HG03095 (cell line): Measurements from ENCODE around the gene MAB21L2.

Experiments used
- ATAC-seq: cut with Tn5 transposase; IDR thresholded peaks from one replicate; pipeline ENCODE4 v1.9.1; 2021; ENCODE audit warnings: moderate library complexity; ENCODE audit not compliant: unreplicated experiment

The MAB21L2 gene

DNA sequence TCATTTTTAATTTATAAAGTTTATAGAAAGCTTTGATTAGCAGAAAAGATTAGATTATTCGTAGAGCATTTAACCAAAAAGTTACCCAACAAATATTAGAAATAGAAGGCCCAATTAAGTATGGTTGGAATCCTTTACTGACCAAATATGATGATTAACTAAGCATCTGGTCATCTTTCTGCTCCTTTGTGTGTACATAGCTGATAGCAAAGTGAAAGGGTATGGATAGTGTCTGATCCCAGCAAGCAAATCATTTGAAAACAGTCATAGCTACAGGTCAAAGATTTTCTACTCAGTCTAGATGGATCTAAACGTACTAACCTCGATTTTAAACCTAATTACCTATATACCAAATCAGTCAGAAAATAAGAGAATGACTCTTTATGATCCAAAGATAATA lies 7.3 kb upstream of the MAB21L2 start:
- ATAC-seq, result no peak

DNA sequence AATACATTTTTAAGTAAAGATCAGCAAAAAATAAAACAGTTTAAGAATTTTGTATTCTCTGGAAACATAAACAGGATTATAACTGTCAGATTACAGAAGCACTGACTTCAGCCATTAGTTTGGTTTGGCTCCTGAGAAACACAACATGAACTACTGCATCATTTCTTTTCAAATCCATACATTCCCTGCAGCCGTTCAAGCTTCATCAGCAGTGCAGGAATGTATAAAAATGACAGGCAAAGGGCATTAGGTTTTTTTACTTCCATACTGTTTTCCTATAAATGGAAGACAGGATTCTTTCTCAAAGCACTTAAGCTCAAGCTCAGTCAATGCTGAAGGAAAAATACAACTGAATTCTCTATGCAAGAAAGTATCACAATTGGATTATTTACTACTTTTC lies 4.2 kb upstream of the MAB21L2 start:
- ATAC-seq, result no peak

DNA sequence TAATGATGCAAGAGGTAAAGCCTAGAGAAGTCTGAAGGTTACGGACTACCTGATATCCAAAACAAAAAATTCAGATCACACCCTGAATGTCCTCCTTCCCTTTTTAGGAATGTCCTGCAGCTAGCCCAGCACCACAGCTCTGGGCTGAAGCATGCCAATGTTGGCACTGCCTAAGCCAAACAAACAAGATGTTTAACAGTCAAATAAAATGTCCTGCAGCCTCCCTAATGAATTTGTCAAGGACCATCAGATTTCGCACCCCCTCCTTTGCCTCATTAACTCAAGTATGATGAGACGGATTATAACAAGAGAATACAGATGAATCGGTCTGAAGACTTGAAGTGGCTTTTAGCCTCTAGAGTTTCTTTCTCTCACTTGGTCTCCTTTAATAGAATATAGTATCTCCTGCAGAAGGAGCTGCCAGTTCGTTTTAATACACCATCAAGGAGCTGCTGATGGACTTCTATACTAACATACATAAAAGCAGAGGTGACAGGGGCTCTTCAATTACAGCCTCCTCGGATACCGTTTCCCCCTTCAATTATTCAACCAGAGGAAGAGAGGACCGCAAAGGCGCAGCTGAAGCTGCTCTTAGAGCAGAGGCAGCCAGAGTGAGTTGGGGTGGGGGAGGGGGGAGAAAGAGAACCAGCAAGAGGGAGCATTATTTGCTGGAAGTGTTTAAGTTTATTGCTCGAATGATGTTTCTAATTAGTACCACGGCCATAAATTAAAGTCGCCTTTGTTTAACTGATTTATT lies 3.0 kb upstream of the MAB21L2 start:
- ATAC-seq, result no peak

DNA sequence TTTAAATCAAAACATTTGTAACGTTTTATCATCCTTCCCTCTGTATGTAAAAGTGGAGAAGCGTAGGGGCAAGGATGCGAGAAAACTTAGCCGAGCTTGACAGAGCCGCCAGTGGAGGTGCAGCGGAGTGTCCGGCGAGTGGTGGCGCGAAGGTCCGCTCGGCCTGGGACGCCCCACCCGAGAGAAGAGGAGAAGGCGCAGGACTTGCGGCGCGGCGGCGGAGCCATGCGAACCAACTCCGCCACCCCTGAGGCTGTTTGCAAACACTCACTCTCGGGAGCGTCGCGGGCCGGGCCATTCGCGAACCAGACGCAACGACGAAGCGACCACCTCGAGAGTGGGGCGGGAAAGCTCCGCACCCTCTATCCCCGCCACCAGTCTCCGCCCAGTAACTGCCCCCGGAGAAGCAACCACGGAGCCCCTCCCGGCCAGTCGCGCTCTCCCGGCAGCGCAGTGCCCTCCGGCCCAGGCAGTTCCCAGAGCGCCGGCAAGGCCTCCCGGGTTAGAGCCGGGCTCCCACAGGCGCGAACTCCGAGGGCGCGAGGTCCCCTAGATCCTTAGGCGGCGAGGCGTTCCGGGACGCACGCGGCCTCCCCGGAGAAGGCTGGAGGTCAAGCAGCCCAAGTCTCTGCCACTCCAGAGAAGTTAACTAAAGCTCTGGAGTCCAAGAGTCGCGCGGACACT lies 2.3 kb upstream of the MAB21L2 start:
- no peak for ATAC-seq

DNA sequence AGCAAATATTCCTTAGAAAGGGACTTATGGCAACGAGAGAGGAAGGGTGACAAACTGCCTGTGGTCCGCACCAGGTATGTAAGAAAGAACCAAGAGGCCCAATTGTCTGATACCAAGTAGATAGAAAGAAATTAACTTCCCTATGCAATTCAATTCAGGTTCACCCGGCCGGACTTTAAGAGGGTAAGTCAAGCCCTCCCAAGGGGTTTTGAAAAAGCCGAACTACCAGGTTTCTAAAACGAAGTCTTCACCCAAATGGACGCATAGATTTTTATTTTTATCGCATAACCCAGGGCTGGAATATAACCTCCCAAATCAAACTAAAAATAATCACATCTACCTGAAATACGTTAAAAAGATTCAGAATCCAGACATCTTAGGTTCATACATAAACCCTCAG lies 1.6 kb upstream of the MAB21L2 start:
- ATAC-seq, result no peak

DNA sequence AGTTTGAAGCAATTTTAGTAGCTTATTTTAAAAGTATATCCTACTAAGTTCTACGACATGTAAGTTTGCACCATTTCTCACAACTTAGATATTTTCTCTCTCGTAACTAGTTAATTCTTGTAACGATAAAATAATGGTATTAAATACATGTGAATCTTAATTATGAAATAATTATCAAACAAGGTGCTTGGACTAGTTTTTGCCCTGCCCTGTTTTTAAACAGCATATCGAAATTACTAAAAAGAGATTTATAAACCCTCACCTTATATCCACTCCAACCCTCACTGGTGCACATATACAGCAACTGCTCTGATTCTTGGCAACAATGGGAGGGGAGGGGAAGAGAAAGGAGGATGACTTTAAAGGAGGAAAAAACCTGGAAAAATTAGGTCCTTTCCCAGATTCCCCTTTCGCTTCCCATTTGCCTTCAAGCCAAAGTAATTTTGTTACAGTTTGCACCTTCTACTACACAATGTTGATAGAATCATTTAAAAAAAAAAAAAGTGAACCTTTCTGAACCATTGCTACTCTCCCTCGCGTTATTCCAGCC lies 820 bp upstream of the MAB21L2 start:
- no peak for ATAC-seq

DNA sequence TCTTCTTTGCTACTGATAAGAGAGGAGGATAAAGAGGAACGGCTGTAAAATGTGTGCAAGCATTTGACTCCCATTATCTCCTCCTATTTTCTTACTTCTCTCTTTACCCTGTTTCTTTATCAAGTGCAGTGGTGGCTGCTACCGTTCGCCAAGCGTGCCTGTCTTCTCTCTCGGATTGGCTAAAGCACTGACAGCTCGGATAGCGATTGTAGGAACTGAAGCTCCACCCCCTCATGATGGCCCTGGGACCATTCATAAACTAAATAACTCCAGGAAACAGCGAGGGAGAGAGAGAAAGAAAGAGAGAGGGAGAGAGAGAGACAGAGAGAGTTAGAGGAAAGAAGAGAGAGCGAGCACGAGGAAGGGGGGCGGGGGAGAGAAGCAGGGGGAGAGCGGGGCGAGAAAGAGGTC lies 305 bp upstream of the MAB21L2 start:
- no peak for ATAC-seq

DNA sequence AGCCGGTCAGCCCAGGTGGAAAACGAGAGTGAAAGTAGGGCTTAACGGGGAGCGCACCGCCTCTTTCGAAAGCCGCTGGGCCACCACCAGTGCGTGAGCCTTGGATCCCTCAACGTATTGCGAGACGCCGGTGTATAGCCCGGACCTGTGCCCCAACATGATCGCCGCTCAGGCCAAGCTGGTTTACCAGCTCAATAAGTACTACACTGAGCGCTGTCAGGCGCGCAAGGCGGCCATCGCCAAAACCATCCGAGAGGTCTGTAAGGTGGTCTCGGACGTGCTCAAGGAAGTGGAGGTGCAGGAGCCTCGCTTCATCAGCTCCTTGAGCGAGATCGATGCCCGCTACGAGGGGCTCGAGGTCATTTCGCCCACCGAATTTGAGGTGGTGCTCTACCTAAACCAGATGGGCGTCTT lies 929 bp downstream of the MAB21L2 start:
- no peak for ATAC-seq

DNA sequence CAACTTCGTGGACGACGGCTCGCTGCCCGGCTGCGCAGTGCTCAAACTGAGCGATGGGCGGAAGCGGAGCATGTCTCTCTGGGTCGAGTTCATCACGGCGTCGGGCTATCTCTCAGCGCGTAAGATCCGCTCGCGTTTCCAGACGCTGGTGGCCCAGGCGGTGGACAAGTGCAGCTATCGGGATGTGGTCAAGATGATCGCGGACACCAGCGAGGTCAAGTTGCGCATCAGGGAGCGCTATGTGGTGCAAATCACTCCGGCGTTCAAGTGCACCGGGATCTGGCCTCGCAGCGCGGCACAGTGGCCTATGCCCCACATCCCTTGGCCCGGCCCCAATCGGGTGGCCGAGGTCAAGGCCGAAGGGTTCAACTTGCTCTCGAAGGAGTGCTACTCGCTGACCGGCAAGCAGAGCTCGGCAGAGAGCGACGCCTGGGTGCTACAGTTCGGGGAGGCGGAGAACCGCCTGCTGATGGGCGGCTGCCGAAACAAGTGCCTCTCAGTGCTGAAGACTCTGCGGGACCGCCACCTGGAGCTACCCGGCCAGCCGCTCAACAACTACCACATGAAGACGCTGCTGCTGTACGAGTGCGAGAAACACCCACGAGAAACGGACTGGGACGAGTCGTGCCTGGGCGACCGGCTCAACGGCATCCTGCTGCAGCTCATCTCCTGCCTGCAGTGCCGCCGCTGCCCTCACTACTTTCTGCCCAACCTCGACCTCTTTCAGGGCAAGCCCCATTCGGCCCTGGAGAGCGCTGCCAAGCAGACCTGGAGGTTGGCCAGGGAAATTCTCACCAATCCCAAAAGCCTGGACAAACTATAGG lies 1.5 kb downstream of the MAB21L2 start:
- ATAC-seq, result no peak

DNA sequence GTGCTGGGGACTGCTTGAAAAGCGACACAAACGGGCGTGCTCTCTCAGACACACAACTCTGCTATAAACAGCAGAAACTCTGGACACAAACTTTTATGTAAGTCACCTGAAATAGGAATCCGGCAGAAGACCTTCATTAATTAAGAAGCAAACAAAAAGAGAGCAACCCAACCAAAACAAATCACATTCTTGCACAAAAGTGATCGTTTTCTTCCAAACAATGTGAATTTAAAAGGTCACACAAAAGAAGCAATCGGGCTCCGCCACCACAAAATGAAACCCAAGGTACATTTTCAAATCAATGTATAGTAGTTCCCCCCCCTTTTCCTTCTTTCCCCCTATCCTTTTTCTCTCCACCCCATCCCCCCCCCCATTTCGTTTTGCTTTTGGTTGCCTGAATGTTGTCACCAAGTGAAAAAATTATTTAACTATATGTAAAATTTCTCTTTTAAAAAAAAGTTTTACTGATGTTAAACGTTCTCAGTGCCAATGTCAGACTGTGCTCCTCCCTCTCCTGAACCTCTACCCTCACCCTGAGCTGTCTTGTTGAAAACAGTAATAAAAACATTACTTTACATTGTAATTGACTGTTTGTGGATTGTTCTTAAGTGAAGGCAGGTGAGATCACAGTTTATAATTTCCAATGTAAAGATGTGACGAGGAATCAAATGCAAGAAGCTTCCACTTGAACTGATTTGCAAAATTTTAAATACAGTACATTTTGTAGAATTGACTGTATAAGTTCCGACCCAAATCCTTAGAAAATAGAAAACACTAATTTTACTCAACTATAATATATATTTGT lies 2.4 kb downstream of the MAB21L2 start:
- ATAC-seq, result no peak

DNA sequence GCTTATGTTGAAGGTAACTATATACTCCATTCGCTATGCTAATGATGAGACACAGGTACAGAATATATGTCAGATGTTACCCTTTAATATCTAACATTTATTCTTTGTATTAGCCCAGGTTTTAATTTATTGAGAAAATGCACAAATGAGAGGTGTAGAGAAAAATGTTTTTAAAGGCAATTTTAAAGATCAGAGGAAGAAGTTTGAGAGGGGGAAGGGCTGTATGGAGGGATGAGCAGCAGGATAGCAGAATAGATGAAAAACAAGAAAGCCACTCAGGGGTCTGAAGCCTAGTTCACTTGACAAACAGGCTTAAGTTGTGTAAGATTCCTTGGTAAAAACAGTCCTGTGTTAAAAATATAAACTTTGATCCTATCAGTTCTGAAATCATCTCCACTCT lies 3.7 kb downstream of the MAB21L2 start:
- no peak for ATAC-seq

DNA sequence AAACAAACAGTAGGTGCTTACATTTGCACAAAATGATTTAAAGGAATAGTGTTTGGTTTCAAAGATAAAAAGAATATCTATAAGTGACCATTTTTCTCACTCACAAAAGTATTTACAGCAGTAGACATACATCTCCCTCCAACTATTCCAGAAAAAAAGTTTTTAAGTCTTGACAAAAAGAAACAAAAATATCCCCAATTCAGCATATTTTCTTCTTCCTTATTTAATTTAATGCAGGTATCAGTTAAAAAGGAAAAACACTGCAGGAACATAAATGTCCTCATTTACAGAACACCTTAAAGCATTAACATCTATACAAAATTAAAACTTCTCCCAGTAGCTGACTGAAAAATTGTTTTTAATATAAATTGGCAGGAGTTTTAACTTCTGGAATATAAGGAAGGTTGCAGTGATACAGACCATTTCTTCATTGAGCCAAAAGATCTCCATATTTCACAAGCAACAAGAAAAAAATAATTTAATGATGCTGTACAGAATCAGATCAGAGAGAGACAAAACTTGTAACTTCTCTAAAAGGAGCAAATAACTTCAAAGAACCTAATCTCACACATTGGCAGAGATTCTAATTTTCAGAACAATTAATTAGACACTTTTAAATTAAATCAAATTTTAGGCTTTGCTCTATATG lies 4.3 kb downstream of the MAB21L2 start:
- ATAC-seq, result no peak

DNA sequence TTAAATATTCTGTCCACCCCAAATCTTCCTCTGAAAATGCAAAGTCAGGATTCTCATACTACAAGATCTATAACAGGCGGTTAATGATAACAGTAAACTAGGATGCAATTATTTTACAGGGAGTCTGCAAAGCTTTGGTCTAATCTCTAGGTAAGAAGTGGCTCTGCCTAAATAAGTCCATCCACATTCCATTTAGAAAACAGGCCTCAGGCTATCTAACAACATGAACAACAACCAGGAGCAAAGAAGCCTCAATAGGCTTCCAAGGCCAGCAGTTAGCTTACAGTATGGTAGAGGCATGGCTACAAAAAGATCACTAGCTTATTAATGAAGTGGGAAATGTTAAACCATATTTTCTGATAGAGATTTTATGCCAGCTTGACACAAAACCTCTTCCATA lies 6.4 kb downstream of the MAB21L2 start:
- ATAC-seq, result no peak

DNA sequence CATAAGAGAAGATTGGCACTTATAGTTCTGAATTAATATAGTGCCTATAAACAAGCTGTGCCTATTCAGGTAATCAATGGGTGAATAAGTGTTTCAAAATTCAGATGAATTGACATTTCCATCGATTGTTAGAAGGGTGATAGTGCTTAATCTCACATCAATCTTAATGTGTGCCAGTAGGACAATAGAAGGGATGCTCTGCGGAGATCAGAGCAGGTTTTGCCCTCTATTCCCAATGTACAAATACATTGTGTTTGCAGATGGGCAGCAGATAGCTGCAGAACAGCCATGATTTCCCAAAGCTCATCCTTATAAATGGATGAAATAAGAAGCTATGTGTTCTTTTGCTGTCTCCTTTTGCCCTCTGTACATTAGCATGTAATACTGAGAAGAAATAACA lies 7.2 kb downstream of the MAB21L2 start:
- no peak for ATAC-seq

DNA sequence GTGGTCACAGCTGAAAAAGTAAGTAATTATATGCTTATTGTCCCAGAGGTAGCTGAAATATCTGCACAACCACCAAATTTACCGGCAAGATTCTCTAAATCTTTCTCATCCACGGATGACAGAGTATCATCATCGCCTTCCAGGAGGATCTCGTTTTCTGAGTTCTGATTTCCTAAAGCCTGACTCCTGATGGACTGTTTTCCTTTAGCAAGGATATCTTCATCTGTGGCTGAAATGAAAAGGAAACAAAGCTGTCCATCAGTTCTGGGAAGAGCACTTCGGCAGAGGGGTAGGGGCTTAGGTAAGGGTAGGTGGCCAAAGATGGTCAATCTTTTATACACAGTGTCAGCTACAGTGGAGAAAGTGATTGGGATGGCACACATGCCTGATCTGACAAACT lies 8.7 kb downstream of the MAB21L2 start:
- ATAC-seq, result no peak

DNA sequence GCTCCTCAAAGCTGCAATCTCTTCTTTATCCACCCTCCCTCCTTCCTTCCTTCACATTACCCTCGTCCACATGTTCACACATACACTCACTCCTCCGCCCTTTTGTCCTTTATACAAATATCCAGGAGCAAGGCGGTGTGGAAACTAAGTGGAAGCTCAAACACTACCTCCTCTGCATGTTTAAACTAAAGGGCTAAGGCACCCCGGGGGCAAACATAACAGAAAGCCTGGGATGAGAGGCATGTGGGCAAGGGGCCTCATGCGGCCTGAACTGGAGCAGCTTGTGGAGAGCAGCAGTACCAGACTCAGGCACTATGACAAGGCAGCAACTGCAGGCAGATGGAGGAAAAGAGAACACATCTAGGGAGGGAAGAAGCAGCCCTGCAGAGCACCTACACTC lies 9.5 kb downstream of the MAB21L2 start:
- ATAC-seq, result no peak

DNA sequence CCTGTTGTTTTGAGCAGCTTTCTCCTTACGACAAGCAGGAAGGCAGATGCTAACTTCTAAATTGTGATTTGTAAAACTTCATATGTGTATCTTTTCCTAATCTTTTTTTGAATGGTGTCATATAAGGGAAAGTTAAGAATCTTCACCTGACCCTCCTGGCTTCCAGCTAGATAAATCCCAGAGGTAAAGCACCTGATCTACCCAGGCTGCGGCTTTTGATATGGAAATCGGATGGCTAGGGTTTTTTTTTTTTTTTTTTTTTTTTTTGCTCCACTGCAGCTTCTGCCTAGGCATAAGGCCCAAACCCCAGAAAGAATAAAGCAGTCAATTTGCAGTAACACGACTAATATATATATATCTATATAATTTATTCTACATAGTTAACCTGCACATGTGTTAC lies 10.0 kb downstream of the MAB21L2 start:
- ATAC-seq, result no peak

DNA sequence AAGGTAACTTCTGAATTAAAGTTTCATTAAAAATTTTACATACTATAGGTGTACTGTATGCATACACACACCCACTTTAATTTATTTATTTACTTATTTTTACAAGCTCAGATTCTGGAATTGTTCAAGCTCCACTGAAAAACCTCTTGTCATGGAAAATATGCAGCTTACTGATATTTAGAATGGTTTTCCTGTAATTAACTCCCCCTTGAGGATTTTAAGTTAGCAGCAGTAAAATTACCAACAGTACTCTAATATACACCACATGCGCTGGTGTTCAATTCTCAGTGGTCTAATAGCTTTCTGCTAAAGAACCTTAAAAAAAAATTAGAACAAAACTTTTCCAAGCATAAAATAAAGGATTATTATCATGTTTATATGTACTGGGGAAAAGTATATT lies 12.0 kb downstream of the MAB21L2 start:
- no peak for ATAC-seq

DNA sequence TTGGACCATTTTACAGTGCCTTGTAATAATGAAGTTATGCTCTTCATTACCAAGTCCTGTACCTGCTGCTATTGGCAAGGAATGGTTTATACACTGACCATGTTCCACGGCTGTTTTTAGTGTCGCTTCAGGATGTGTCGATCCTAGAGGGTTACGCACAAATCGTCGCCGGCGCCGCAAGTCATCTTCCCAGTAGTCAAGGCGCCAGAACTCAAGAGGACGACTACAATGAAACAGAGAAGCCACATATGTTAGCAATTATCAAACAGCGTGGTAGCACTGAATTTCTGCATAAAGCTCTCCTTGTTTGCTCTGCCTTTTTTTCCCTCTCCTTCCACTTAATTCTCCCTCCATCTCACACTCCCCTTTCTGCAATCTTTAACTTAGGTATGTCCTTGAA lies 17.0 kb downstream of the MAB21L2 start:
- no peak for ATAC-seq

DNA sequence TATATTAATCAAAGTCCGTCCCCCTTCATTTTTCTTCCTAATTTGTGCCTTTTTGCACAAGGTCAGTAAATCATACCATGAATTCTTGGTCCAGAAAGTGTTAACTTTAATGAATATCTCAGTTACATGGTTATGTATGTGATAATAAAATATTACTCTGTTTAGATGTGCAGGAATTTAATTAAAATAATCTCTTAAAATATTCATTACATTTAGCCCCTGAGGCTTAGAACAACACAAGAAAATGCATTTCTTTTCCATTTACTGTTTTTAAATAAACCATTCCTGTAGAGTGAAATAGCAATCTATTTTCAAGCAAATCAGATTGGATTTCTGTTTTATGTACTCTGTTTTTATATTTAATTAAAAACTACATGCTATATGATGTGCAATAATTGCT lies 17.6 kb downstream of the MAB21L2 start:
- no peak for ATAC-seq
